ENCODE results near the gene APBB2. TPM values are rescaled to one million over a fixed set of nuclear protein-coding genes. Genes with fewer than 3 reads are reported as not detected.

Gene APBB2
- total and polyA plus RNA-seq, 8 donors: 42.5 to 94.8 (median 53.8) TPM

- intact Hi-C loops (cut with DNase I): no loop called here
- Histone ChIP-seq H3K27me3 (no peaks in the 10 kb centered on the region), H3K36me3 (peaks cover 0 to 12% of the 10 kb centered on the region in 2 donors), H3K9me3 (no peaks in the 10 kb centered on the region), H3K27ac (no peak overlapping the region), H3K4me3 (no peak overlapping the region), H3K4me1 (peaks cover 0 to 12% of the 10 kb centered on the region in 2 donors)
- ATAC-seq (no peak), DNase-seq (no peak)
- TF ChIP-seq CTCF (IDR thresholded peaks at IDR 0.05): no peak
Observed at GRCh38 chr4:40832175-40832574, 382.2 kb downstream of the APBB2 start.

GRCh38 chr4:40831146-40831907 lies 383.0 kb downstream of the APBB2 start:
- no peak for TF ChIP-seq CTCF (IDR thresholded peaks at IDR 0.05)
- Histone ChIP-seq H3K27me3 (no peaks in the 10 kb centered on the region), H3K36me3 (peaks cover 0 to 18% of the 10 kb centered on the region in 2 donors), H3K4me3 (no peak overlapping the region), H3K27ac (no peak overlapping the region), H3K4me1 (peaks cover 0 to 12% of the 10 kb centered on the region in 2 donors), H3K9me3 (no peaks in the 10 kb centered on the region)
- ATAC-seq (no peak), DNase-seq (no peak)
- intact Hi-C loops (cut with DNase I): no loop called here

- DNase-seq: peak in 1 of 4 donors; percentile 52
- ATAC-seq: peak; percentile 69
- peaks cover 0 to 31% of the 10 kb centered on the region in 2 donors for H3K36me3 ChIP-seq
Observed at GRCh38 chr4:40829586-40829985, 384.8 kb downstream of the APBB2 start.

GRCh38 chr4:40828661-40829060 lies 385.7 kb downstream of the APBB2 start:
- DNase-seq (no peak), ATAC-seq (no peak)
- H3K9me3 ChIP-seq: no peaks in the 10 kb centered on the region
- no peak overlapping the region for H3K4me3 ChIP-seq
- no peak overlapping the region for H3K27ac ChIP-seq
- no peaks in the 10 kb centered on the region for H3K27me3 ChIP-seq
- peaks cover 0 to 34% of the 10 kb centered on the region in 2 donors for H3K36me3 ChIP-seq
- TF ChIP-seq CTCF (IDR thresholded peaks at IDR 0.05): no peak
- intact Hi-C loops (cut with DNase I): no loop called here
- H3K4me1 ChIP-seq: peaks cover 0 to 12% of the 10 kb centered on the region in 2 donors

More at GRCh38 chr4:40829586-40829985, 384.8 kb downstream of the APBB2 start:
- peaks cover 0 to 12% of the 10 kb centered on the region in 2 donors for H3K4me1 ChIP-seq
- no peaks in the 10 kb centered on the region for H3K27me3 ChIP-seq
- peak overlapping the region in 1 of 2 donors; percentile 41 for H3K27ac ChIP-seq
- TF ChIP-seq CTCF (IDR thresholded peaks at IDR 0.05): no peak
- H3K9me3 ChIP-seq: no peaks in the 10 kb centered on the region
- H3K4me3 ChIP-seq: no peak overlapping the region
- intact Hi-C loops (cut with DNase I): no loop called here

- H3K36me3 ChIP-seq: peaks cover 0 to 42% of the 10 kb centered on the region in 2 donors
- ATAC-seq (no peak), DNase-seq (no peak)
- no peaks in the 10 kb centered on the region for H3K27me3 ChIP-seq
- intact Hi-C loops (cut with DNase I): no loop called here
- H3K4me3 ChIP-seq: no peak overlapping the region
- H3K9me3 ChIP-seq: no peaks in the 10 kb centered on the region
- peaks cover 0 to 12% of the 10 kb centered on the region in 2 donors for H3K4me1 ChIP-seq
- no peak for TF ChIP-seq CTCF (IDR thresholded peaks at IDR 0.05)
- H3K27ac ChIP-seq: no peak overlapping the region
Observed at GRCh38 chr4:40827758-40828157, 386.6 kb downstream of the APBB2 start.
